ENCODE measurements around the gene USP25.

DNA sequence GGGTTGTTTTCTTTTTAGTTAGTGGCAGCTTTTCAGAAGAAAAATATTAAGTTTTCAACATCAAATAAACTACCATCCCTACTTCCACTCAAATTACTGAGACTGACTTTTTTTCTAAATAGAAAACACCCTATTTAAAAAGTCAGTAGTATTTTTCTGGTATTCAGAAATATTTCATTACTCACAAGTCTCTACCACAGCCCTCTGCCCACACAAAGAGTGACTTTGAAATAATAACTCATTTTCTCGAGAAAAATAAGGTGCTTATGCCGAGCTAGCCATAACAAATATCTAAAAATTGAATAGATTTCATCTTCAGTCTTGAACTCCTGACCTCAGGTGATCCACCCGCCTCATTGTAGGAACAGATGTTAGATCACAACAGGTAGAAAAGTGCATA, 41.8 kb upstream of the USP25 start:
- TF ChIP-seq RAD21 (IDR thresholded peaks at IDR 0.05; ENCODE audit: low read depth) (no peak), EGR1 (IDR thresholded peaks at IDR 0.05) (no peak), REST (IDR thresholded peaks at IDR 0.05; ENCODE audit: low read depth) (no peak), YY1 (IDR thresholded peaks at IDR 0.05; ENCODE audit: low read depth) (no peak), EP300 (IDR thresholded peaks at IDR 0.05; ENCODE audit: borderline replicate concordance) (no peak), TAF1 (IDR thresholded peaks at IDR 0.05; ENCODE audit: low read depth) (no peak), CEBPB (IDR thresholded peaks at IDR 0.05) (no peak), FOXM1 (IDR thresholded peaks at IDR 0.05; ENCODE audit: borderline replicate concordance, low read depth) (no peak), CREB1 (IDR thresholded peaks at IDR 0.05; ENCODE audit: low read depth) (no peak), TEAD4 (IDR thresholded peaks at IDR 0.05) (no peak), NFIC (IDR thresholded peaks at IDR 0.05) (no peak), TCF12 (IDR thresholded peaks at IDR 0.05; ENCODE audit: low read depth) (no peak)
- TF ChIP-seq, protein P1, sequence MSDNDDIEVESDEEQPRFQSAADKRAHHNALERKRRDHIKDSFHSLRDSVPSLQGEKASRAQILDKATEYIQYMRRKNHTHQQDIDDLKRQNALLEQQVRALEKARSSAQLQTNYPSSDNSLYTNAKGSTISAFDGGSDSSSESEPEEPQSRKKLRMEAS (IDR thresholded peaks at IDR 0.05): no peak
- TF ChIP-seq, protein P2, sequence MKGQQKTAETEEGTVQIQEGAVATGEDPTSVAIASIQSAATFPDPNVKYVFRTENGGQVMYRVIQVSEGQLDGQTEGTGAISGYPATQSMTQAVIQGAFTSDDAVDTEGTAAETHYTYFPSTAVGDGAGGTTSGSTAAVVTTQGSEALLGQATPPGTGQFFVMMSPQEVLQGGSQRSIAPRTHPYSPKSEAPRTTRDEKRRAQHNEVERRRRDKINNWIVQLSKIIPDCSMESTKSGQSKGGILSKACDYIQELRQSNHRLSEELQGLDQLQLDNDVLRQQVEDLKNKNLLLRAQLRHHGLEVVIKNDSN (IDR thresholded peaks at IDR 0.05): no peak

Data from Ishikawa (cell line).